HPDE6-E6E7 (cell line): ENCODE data around the gene SMCO2.

ENCODE experiments used
- DNase-seq: peaks from one replicate; pipeline ENCODE4 v3.0.0; 2011; ENCODE audit warnings: missing footprints; ENCODE audit errors: extremely low spot score

Gene SMCO2

GRCh38 chr12:27446436-27446835 lies at the start of gene SMCO2:
SMCO2 (plus strand) TSS chr12:27446736; CDS start chr12:27470632, 23,896 bp downstream.
- DNase-seq = no peak

GRCh38 chr12:27398466-27398865 lies 48.1 kb upstream of the SMCO2 start:
- DNase-seq = no peak

- DNase-seq = no peak
These were observed 47.5 kb upstream of the SMCO2 start for GRCh38 chr12:27399074-27399473.

- no peak for DNase-seq
These were observed 45.6 kb upstream of the SMCO2 start for GRCh38 chr12:27400856-27401354.

- DNase-seq = no peak
These were observed 34.5 kb upstream of the SMCO2 start for GRCh38 chr12:27412047-27412446.

GRCh38 chr12:27422697-27423096 lies 23.8 kb upstream of the SMCO2 start:
- no peak for DNase-seq

- no peak for DNase-seq
These were observed 21.8 kb upstream of the SMCO2 start for GRCh38 chr12:27424631-27425230.

- DNase-seq = no peak
These were observed 21.2 kb upstream of the SMCO2 start for GRCh38 chr12:27425306-27425705.

GRCh38 chr12:27426743-27427487 lies 19.6 kb upstream of the SMCO2 start:
- no peak for DNase-seq

GRCh38 chr12:27427824-27428223 lies 18.7 kb upstream of the SMCO2 start:
- DNase-seq = no peak

GRCh38 chr12:27428466-27428865 lies 18.1 kb upstream of the SMCO2 start:
- DNase-seq = no peak

- DNase-seq = no peak
These were observed 16.9 kb upstream of the SMCO2 start for GRCh38 chr12:27429606-27430005.

GRCh38 chr12:27431185-27431584 lies 15.4 kb upstream of the SMCO2 start:
- DNase-seq = no peak

GRCh38 chr12:27434673-27435565 lies 11.6 kb upstream of the SMCO2 start:
- DNase-seq = peak; percentile 33

- no peak for DNase-seq
These were observed 10.5 kb upstream of the SMCO2 start for GRCh38 chr12:27436029-27436428.

- DNase-seq = no peak
These were observed 9.8 kb upstream of the SMCO2 start for GRCh38 chr12:27436768-27437167.

- no peak for DNase-seq
These were observed 8.7 kb upstream of the SMCO2 start for GRCh38 chr12:27437839-27438238.

GRCh38 chr12:27447761-27448160 lies 1.2 kb downstream of the SMCO2 start:
- no peak for DNase-seq

GRCh38 chr12:27449026-27449425 lies 2.5 kb downstream of the SMCO2 start:
- no peak for DNase-seq

- no peak for DNase-seq
These were observed 3.5 kb downstream of the SMCO2 start for GRCh38 chr12:27449893-27450534.

- no peak for DNase-seq
These were observed 4.7 kb downstream of the SMCO2 start for GRCh38 chr12:27451036-27451825.
